ENCODE data around the gene OTX2. TPM values are rescaled to one million over a fixed set of nuclear protein-coding genes. Genes with fewer than 3 reads are reported as not detected.

Gene OTX2
- total RNA-seq, 2 donors from 2014 or later: 321 to 348 TPM

DNA sequence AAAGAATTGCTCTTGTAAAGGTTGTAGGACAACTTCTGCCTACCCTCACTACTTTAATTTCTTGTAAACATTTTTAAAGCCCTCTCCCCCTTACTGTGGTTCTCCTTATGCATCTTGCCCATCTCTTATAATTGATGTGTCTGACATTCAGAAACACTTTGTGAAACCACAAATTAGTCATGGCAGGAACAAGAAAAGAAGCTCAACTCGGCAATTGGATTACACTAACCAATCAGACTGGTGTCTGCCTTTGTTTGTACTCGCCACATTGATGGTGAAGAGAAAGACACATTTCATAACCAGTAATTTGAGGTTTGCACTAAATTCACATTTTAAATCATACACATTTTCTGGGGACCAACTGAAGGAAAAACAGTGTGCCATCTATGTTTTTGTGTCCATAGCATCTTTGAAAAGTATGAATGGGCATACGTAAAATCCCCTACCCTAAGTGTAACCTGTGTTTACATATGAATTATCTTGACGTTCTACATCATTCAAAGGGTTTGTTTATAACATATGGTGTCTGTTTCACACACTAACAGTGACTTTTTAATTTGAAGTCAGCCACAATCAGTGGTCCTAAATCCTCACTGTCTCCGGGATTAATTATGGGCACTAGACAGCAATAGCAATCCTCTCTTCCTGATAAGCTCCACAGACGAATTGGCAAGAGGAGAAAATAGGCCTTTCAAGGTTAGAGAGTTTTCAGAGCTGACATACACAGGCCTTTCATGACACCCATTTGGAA, 49.9 kb downstream of the OTX2 start:
- Mint-ChIP-seq H3K27me3 (ENCODE audit: insufficient read depth) (peaks cover 2% of the 10 kb centered on the region), H3K27ac (no peak overlapping the region), H3K9me3 (no peaks in the 10 kb centered on the region), H3K36me3 (ENCODE audit: low read depth) (no peaks in the 10 kb centered on the region), H3K4me3 (no peak overlapping the region), H3K4me1 (peaks cover 18% of the 10 kb centered on the region)
- Histone ChIP-seq H3K27me3 (ENCODE audit: control insufficient read depth, insufficient read depth, low read length, poor library complexity, severe bottlenecking) (no peaks in the 10 kb centered on the region), H3K36me3 (ENCODE audit: control insufficient read depth, insufficient read depth, low read length) (no peaks in the 10 kb centered on the region), H3K27ac (ENCODE audit: low read depth, low read length) (peak overlapping the region; percentile 25), H3K9me3 (ENCODE audit: control insufficient read depth, low read length) (no peaks in the 10 kb centered on the region), H3K9ac (ENCODE audit: extremely low read depth, low read length, poor library complexity, severe bottlenecking) (no peak overlapping the region), H3K4me1 (ENCODE audit: control insufficient read depth, insufficient read depth, low read length) (no peaks in the 10 kb centered on the region), H3K4me3 (ENCODE audit: low read length) (no peak overlapping the region)
- 85 to 89% methylated on average over 3 to 6 of the region's 6 CpGs for WGBS, 2 experiments (ENCODE audit: insufficient coverage in 1 of 2, insufficient read length in 1 of 2)
- DNase-seq: no peak
- TF ChIP-seq, protein P1, sequence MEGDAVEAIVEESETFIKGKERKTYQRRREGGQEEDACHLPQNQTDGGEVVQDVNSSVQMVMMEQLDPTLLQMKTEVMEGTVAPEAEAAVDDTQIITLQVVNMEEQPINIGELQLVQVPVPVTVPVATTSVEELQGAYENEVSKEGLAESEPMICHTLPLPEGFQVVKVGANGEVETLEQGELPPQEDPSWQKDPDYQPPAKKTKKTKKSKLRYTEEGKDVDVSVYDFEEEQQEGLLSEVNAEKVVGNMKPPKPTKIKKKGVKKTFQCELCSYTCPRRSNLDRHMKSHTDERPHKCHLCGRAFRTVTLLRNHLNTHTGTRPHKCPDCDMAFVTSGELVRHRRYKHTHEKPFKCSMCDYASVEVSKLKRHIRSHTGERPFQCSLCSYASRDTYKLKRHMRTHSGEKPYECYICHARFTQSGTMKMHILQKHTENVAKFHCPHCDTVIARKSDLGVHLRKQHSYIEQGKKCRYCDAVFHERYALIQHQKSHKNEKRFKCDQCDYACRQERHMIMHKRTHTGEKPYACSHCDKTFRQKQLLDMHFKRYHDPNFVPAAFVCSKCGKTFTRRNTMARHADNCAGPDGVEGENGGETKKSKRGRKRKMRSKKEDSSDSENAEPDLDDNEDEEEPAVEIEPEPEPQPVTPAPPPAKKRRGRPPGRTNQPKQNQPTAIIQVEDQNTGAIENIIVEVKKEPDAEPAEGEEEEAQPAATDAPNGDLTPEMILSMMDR (conservative IDR thresholded peaks at IDR 0.05): no peak

DNA sequence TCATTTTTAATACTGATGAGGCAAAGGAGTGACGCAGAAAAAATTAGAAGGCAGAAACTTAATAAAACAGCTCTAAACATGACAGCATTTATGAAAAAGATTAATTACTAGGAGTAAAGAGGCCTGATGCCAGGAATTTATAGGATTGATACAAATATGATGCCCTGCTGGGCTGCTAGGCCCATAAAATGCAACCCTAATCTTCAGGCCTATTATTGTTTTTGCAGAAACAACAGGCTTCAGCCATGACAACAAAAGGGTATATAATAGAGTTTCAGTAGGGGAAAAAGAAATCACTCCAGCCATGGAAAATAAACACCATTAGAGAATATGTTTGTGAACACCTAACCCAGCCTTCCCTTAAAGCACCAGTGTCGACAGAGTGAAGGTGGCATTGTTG, 50.6 kb downstream of the OTX2 start:
- peaks cover 2% of the 10 kb centered on the region for H3K27me3 Mint-ChIP-seq (ENCODE audit: insufficient read depth)
- DNase-seq: no peak
- Histone ChIP-seq H3K36me3 (ENCODE audit: control insufficient read depth, insufficient read depth, low read length) (no peaks in the 10 kb centered on the region), H3K27me3 (ENCODE audit: control insufficient read depth, insufficient read depth, low read length, poor library complexity, severe bottlenecking) (no peaks in the 10 kb centered on the region), H3K4me3 (ENCODE audit: low read length) (no peak overlapping the region), H3K9ac (ENCODE audit: extremely low read depth, low read length, poor library complexity, severe bottlenecking) (no peak overlapping the region), H3K4me1 (ENCODE audit: control insufficient read depth, insufficient read depth, low read length) (no peaks in the 10 kb centered on the region), H3K9me3 (ENCODE audit: control insufficient read depth, low read length) (no peaks in the 10 kb centered on the region), H3K27ac (ENCODE audit: low read depth, low read length) (peak overlapping the region; percentile 25)
- TF ChIP-seq, protein P1 (conservative IDR thresholded peaks at IDR 0.05): no peak
- H3K9me3 Mint-ChIP-seq: no peaks in the 10 kb centered on the region
- no peaks in the 10 kb centered on the region for H3K36me3 Mint-ChIP-seq (ENCODE audit: low read depth)
- H3K27ac Mint-ChIP-seq: no peak overlapping the region
- H3K4me1 Mint-ChIP-seq: peaks cover 18% of the 10 kb centered on the region
- WGBS, 2 experiments (ENCODE audit: insufficient coverage in 1 of 2, insufficient read length in 1 of 2): 93% methylated on average over 2 of the region's 2 CpGs; no CpG with 5 or more reads in 1 of the 2 experiments
- no peak overlapping the region for H3K4me3 Mint-ChIP-seq

DNA sequence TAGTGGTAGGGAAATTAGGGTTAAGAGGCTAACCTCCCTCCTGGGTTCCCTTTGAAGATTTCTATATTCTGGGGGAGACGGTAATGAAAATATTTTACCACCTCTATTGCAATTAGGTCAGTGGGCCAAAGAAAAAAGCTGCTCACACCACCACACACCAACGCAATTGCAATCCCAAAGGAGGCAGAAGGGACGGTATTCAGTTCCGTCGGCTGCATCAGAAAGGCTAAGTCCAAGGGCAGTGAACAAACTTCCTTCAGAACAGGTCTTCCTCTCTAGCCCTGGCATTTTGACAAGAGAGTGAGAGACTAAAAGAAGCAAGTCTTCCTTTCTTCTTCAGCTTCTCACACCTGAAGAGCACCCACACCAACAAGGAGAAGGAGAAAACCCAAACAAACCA, 51.2 kb downstream of the OTX2 start:
- Histone ChIP-seq H3K4me3 (ENCODE audit: low read length) (no peak overlapping the region), H3K9me3 (ENCODE audit: control insufficient read depth, low read length) (no peaks in the 10 kb centered on the region), H3K4me1 (ENCODE audit: control insufficient read depth, insufficient read depth, low read length) (no peaks in the 10 kb centered on the region), H3K36me3 (ENCODE audit: control insufficient read depth, insufficient read depth, low read length) (no peaks in the 10 kb centered on the region), H3K27ac (ENCODE audit: low read depth, low read length) (no peak overlapping the region), H3K9ac (ENCODE audit: extremely low read depth, low read length, poor library complexity, severe bottlenecking) (no peak overlapping the region), H3K27me3 (ENCODE audit: control insufficient read depth, insufficient read depth, low read length, poor library complexity, severe bottlenecking) (no peaks in the 10 kb centered on the region)
- Mint-ChIP-seq H3K27ac (no peak overlapping the region), H3K4me3 (no peak overlapping the region), H3K4me1 (peaks cover 18% of the 10 kb centered on the region), H3K9me3 (no peaks in the 10 kb centered on the region), H3K36me3 (ENCODE audit: low read depth) (no peaks in the 10 kb centered on the region), H3K27me3 (ENCODE audit: insufficient read depth) (no peaks in the 10 kb centered on the region)
- TF ChIP-seq, protein P1 (conservative IDR thresholded peaks at IDR 0.05): no peak
- DNase-seq: no peak
- WGBS, 2 experiments (ENCODE audit: insufficient coverage in 1 of 2, insufficient read length in 1 of 2): 88 to 100% methylated on average over 1 to 4 of the region's 5 CpGs
